Sigmoid colon (tissue), 4 donors: ENCODE measurements around the gene GSG1L.

Experiments
- POLR2A ChIP-seq, 2 donors: fragments of 450-650 bp; IDR thresholded peaks; one replicate each; pipeline ENCODE4 v1.6.1; 2016; ENCODE audit warnings: antibody characterized with exemption in 2 of 2, mild to moderate bottlenecking in 2 of 2, moderate library complexity in 2 of 2
- POLR2AphosphoS5 ChIP-seq, 4 donors: sonication (generic); formaldehyde crosslinking; IDR thresholded peaks; one replicate each; pipeline ENCODE4 v1.6.1; 2017; ENCODE audit warnings: antibody characterized with exemption in 4 of 4
- TF ChIP-seq, protein P1 (sequence below), 4 experiments: fragments of 450-650 bp in 3 of 4; fragments of 200-600 bp in 1 of 4; IDR thresholded peaks; one replicate each; pipeline ENCODE4 v1.5.1; 2016 to 2019; ENCODE audit warnings: antibody characterized with exemption in 4 of 4, mild to moderate bottlenecking in 3 of 4, moderate library complexity in 2 of 4

DNA sequence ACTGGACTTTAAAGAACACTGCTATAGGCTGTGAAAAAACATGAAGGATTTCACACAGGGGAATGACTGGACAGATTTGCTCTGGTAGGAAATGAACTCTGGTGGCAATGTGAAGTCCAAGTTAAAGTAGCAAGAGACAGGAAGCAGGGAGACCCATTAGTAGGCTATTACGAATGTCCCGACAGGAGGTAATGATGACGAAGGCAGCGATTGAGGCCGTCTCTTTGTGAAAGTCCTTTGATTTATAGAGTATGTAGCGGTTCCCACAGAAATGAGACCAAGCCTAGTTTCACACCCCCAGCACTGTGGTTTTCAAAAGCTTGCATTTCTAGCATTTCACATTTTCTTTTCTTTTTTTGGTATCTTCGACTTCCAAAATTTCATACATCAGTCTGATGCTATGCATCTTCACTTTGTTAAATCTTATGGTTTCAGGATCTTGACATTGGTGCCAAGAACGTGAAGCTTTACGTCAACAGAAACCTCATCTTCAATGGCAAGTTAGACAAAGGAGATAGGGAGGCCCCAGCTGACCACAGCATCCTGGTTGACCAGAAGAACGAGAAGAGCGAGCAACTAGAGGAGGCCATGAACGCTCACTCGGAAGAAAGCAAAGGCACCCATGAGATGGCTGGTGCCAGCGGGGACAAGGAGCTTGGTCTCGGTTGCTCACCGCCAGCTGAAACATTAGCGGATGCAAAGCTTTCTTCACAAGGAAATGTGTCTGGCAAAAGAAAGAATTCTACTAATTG lies 323.7 kb downstream of the GSG1L start:
- TF ChIP-seq, protein P1, sequence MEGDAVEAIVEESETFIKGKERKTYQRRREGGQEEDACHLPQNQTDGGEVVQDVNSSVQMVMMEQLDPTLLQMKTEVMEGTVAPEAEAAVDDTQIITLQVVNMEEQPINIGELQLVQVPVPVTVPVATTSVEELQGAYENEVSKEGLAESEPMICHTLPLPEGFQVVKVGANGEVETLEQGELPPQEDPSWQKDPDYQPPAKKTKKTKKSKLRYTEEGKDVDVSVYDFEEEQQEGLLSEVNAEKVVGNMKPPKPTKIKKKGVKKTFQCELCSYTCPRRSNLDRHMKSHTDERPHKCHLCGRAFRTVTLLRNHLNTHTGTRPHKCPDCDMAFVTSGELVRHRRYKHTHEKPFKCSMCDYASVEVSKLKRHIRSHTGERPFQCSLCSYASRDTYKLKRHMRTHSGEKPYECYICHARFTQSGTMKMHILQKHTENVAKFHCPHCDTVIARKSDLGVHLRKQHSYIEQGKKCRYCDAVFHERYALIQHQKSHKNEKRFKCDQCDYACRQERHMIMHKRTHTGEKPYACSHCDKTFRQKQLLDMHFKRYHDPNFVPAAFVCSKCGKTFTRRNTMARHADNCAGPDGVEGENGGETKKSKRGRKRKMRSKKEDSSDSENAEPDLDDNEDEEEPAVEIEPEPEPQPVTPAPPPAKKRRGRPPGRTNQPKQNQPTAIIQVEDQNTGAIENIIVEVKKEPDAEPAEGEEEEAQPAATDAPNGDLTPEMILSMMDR (IDR thresholded peaks at IDR 0.05), result no peak
- TF ChIP-seq POLR2AphosphoS5 (IDR thresholded peaks at IDR 0.05) (no peak), POLR2A (IDR thresholded peaks at IDR 0.05) (no peak)
